ENCODE results near the gene SLC16A3.

GRCh38 chr17:82219753-82220709 is 8.8 kb upstream of the SLC16A3 start:
- no peak for TF ChIP-seq CTCF (IDR thresholded peaks at IDR 0.05; ENCODE audit: extremely low read depth in 1 of 2, insufficient read depth in 1 of 2, low read depth in 1 of 2, low read length in 2 of 2)
- TF ChIP-seq EZH2 (IDR thresholded peaks at IDR 0.05; ENCODE audit: borderline replicate concordance, low read depth, low read length, severe bottlenecking), result no peak
